Panc1 (cell line): ENCODE results near the gene UFD1. TPM values are rescaled to one million over a fixed set of nuclear protein-coding genes. Genes with fewer than 3 reads are reported as not detected.

Source experiments
- ATAC-seq: fragments of 200-7000 bp; cut with Tn5 transposase; 2 replicates; pipeline ENCODE4 v1.9.1; 2020; ENCODE audit warnings: mild to moderate bottlenecking, moderate library complexity
- BruUV-seq: library from RNA; stranded (reverse); fragments of 400-500 nt; replicated peaks from 2 replicates; lab custom pipeline; 2021; lab: Mats Ljungman, UMichigan
- CTCF ChIA-PET: fragments of 300-600 bp; sonication (Branson Sonifier 250); formaldehyde crosslinking; loops from one replicate; lab custom pipeline; 2022; ENCODE audit warnings: antibody characterized with exemption; lab: Charles Lee
- POLR2A ChIA-PET: fragments of 300-600 bp; sonication (Branson Sonifier 250); formaldehyde crosslinking; loops from one replicate; lab custom pipeline; 2022; ENCODE audit warnings: antibody characterized with exemption; lab: Charles Lee
- DNase-seq: peaks from one replicate; pipeline ENCODE4 v3.0.0-alpha.2; 2010; ENCODE audit warnings: low read depth, low spot score
- H3K27ac ChIP-seq: 2 replicates; pipeline ENCODE4 v1.5.1; 2011; ENCODE audit warnings: mild to moderate bottlenecking, low read length, inconsistent platforms
- H3K27me3 ChIP-seq: fragments of 200-500 bp; sonication (Bioruptor generic); 2 replicates; pipeline ENCODE4 v1.6.0; 2014; ENCODE audit warnings: low read length, inconsistent platforms; ENCODE audit not compliant: control insufficient read depth, insufficient read depth
- H3K36me3 ChIP-seq: fragments of 200-500 bp; sonication (Bioruptor generic); 2 replicates; pipeline ENCODE4 v1.5.1; 2014; ENCODE audit warnings: inconsistent platforms, mild to moderate bottlenecking, low read length, moderate library complexity; ENCODE audit not compliant: control insufficient read depth, insufficient read depth
- H3K4me1 ChIP-seq: 2 replicates; pipeline ENCODE4 v1.5.1; 2011; ENCODE audit warnings: inconsistent platforms, mild to moderate bottlenecking, low read length, moderate library complexity; ENCODE audit not compliant: control insufficient read depth, insufficient read depth
- H3K4me3 ChIP-seq, 2 experiments: 2 replicates each; pipeline ENCODE4 v1.5.1; 2011 to 2012; ENCODE audit warnings: low read depth in 2 of 2, low read length in 2 of 2, mild to moderate bottlenecking in 2 of 2, inconsistent platforms in 1 of 2, moderate library complexity in 1 of 2
- H3K9me3 ChIP-seq: fragments of 200-500 bp; sonication (Bioruptor generic); 2 replicates; pipeline ENCODE4 v1.5.1; 2014; ENCODE audit warnings: low read depth, mild to moderate bottlenecking, inconsistent platforms, low read length, moderate library complexity; ENCODE audit not compliant: control insufficient read depth, insufficient read depth
- CTCF ChIP-seq: fragments of 450-650 bp; IDR thresholded peaks from 2 replicates; pipeline ENCODE4 v1.5.1; 2017; ENCODE audit warnings: mild to moderate bottlenecking
- POLR2AphosphoS5 ChIP-seq: IDR thresholded peaks from 2 replicates; pipeline ENCODE4 v1.6.1; 2012; ENCODE audit warnings: mild to moderate bottlenecking, low read depth, low read length, moderate library complexity
- REST ChIP-seq, 2 experiments: IDR thresholded peaks; 2 replicates each; pipeline ENCODE4 v1.6.1; 2011 to 2012; ENCODE audit warnings: low read depth in 2 of 2, control low read depth in 1 of 2, low read length in 1 of 2, mild to moderate bottlenecking in 1 of 2, moderate library complexity in 1 of 2; ENCODE audit not compliant: insufficient read depth in 1 of 2
- SIN3A ChIP-seq: IDR thresholded peaks from 2 replicates; pipeline ENCODE4 v1.6.1; 2012; ENCODE audit warnings: low read depth, mild to moderate bottlenecking, low read length, moderate library complexity, borderline replicate concordance; ENCODE audit not compliant: insufficient read depth
- TCF7L2 ChIP-seq: IDR thresholded peaks from 2 replicates; pipeline ENCODE4 v1.6.1; 2011; ENCODE audit warnings: mild to moderate bottlenecking, low read depth, low read length, inconsistent platforms
- in situ Hi-C: cut with HindIII; loops from 2 replicates; pipeline ENCODE4 v1.10.0; 2016; ENCODE audit warnings: low sequenced_read_pairs, low pct_unique_long_range_greater_than_20kb
- intact Hi-C: fragments of 100-400 bp; cut with micrococcal nuclease; formaldehyde crosslinking; loops from one replicate; pipeline ENCODE4 v1.10.0; 2022; ENCODE audit not compliant: unreplicated experiment
- total RNA-seq: library from RNA; stranded (reverse); gene quantifications from one replicate; pipeline ENCODE4 v1.2.1, GENCODE V29; 2021; ENCODE audit not compliant: unreplicated experiment

Gene UFD1
- total RNA-seq, 1 experiment from 2014 or later: 82.8 TPM

GRCh38 chr22:19483481-19484244, 4.7 kb upstream of the UFD1 start:
- Histone ChIP-seq H3K4me1 (no peaks in the 10 kb centered on the region), H3K4me3 (no peak overlapping the region), H3K27ac (no peak overlapping the region), H3K27me3 (no peaks in the 10 kb centered on the region), H3K36me3 (peaks cover 3% of the 10 kb centered on the region), H3K9me3 (no peaks in the 10 kb centered on the region)
- DNase-seq (no peak), ATAC-seq (no peak)
- in situ Hi-C loops: no loop called here
- no TSS peak for BruUV-seq
- TF ChIP-seq SIN3A (no peak), POLR2AphosphoS5 (no peak), TCF7L2 (no peak), CTCF (no peak)
- intact Hi-C loops: no loop called here
- CTCF ChIA-PET: no interaction called here
- POLR2A ChIA-PET: no interaction called here

- Histone ChIP-seq H3K4me1 (peaks cover 2% of the 10 kb centered on the region; the same call in 1 of the 2 replicates), H3K27ac (no peak overlapping the region), H3K4me3 (no peak overlapping the region), H3K27me3 (no peaks in the 10 kb centered on the region), H3K9me3 (no peaks in the 10 kb centered on the region), H3K36me3 (peaks cover 3% of the 10 kb centered on the region)
- DNase-seq (no peak), ATAC-seq (no peak)
- no TSS peak for BruUV-seq
- in situ Hi-C loops (no loop called here), intact Hi-C loops (no loop called here)
- POLR2A ChIA-PET: no interaction called here
- CTCF ChIA-PET: no interaction called here
- TF ChIP-seq TCF7L2: no peak
- TF ChIP-seq SIN3A: no peak
- TF ChIP-seq REST (IDR thresholded peaks at IDR 0.05; ENCODE audit: insufficient read depth in 1 of 2, low read depth in 2 of 2, low read length in 1 of 2): no peak
- TF ChIP-seq CTCF: no peak
Measured at GRCh38 chr22:19482297-19482696, 3.3 kb upstream of the UFD1 start.
